Hippocampal formation (tissue), 2 donors: ENCODE data around the gene ADGRB2.

Source experiments
- DNase-seq, 2 donors: peaks; one replicate each; lab custom pipeline; 2025; lab: John Stamatoyannopoulos, UW

ADGRB2 gene

DNA sequence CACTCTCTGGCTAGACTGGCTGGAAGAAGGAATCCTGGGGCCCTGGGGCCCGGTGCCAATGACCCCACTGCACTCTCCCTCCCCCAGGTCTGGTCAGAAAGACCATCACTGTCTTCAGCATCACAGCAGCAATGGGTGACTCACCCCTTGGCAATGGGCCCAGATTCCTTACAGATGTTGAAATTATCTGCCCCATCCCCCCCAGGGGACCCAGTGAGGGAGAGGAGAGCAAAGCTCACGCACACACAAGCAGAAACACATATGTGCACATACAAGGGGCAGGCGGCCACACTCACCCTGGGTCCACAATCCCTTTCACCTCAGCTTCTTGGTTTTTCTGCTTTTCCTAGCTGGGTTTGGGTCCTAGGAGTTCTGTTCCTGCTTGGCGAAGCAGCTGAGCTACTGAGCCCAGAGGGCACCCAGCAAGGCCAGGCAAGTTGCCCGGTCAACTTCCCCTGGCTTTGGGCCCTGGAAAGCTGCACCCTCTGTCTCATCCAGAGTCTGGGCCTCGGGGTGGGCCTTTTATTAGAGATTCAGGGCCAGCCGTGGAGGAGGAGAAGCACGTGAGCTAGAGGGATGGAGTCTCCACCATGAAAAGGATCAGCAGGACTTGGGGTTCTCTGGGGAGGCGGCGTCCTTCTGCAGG is 62.9 kb downstream of the ADGRB2 start:
- peak; percentile 84 to 89 for DNase-seq

DNA sequence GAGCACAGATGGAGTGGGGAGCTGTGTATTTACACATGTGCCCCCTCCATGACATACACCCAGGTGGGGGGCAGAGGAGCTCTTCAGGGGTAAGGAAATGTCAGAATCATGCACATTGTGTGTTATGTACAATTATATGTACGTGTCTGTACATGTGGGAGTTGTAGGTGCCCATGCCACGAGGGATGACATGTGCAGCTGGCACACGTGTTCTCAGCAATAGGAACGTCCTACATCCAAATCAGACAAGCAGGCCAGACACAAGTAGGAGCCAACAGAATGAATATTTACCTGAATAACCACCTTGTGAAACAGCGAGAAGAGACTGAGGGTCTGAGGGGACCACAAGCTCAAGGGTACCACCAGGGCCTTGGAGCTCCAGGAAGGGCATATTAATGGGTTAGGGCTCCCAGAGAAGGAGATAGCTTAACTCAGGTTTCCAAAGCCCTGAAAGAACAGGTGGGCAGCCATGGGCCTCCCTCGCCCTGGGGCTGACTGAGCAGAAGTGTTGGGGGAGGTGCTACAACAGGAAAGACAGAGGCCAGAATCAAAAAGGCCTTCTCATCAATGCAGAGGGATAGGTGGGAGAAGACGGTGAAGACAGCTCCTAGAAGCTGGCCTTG is 63.6 kb downstream of the ADGRB2 start:
- DNase-seq: no peak

DNA sequence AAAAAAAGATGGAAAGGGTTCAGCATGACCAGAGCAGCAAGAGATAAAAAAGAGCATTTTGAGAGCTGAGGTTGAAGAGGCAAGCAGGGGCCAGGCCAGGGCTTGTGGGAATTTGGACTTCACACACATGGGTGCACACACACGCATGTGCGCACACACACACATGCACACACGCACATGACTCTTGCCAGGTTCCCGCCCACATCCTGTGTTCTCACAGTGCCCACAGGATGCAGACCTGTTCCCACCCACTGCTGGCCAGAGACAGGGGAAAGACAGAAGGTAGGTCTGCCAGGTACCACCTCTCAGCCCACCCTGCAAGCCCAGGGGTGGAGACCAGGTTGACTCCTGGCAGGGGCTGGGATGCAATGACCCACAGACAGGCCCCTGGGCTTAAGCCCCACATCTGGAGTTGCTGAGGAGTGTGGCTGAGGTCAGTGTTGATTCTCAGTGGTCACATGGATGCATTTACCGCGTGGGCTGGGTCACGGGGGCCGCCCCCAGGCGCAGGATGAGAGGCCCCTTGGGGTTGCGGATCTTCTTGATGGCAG is 64.7 kb downstream of the ADGRB2 start:
- DNase-seq: no peak

DNA sequence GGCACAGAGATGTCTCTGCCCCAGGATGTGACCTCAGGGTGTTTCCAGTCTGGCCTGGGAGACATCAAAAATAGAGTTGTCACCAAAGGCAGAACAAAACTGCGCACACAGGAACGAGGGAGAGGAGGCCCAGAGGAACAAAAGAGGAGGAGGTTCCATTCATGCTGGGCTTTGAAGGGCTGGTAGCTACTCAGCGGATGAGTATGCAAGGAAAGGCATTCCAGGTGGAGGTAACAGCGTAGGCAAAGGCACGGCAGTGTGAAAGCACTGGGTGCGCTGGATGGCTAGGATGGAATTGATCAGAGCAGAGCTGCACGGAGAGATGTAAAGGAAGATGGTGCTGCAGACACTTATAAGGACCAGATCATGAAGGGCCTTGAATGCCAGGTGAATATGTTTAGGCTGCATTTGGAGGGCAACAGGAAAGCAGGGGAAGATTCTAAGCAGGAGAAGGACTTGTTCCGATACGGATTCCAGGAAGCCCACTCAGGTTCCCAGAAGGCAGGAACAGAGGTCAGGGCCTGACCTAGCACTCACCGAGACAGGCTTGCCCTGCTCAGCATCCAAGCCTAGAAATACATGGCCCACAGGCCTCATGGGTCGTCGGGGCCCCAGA is 66.7 kb downstream of the ADGRB2 start:
- DNase-seq: no peak

DNA sequence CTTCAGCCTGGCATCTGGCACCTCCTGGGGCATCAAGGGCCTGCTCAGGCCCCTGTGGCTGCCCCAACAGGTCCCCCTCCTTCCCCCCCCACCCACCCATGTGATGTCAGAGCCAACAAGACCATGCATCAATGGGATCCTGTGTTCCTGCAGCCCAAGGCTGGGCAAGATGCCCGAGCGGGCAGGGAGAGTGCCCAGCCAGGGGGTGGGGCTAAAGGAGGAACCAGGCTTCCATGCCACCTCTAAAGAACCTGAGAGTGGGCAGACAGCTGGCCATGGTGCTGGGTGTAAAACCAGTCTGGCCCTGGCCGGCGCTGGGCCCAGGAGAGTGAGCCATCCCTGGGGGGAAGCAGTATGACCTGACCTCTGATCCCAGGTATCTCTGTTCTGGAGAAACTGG is 67.9 kb downstream of the ADGRB2 start:
- peak; percentile 84 to 93 for DNase-seq

DNA sequence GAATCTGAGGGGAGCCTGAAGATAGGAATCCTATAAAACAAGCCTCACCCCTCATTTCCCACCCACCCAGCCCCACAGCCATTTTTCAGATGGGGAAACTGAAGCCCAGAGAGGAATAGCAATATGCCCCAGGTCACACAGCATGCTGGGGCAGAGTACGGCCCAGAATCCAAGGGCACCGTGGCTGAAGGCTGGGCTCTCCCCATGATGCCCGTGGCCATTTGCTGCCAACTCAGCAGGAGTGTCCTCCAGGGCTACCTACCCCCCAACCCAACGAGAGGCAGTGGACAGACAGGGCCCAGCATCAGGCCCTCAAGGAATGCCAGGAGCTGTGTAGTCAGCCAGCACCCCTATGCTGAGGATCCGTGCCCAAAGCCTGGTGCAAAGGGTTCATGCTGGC is 68.8 kb downstream of the ADGRB2 start:
- DNase-seq: no peak

DNA sequence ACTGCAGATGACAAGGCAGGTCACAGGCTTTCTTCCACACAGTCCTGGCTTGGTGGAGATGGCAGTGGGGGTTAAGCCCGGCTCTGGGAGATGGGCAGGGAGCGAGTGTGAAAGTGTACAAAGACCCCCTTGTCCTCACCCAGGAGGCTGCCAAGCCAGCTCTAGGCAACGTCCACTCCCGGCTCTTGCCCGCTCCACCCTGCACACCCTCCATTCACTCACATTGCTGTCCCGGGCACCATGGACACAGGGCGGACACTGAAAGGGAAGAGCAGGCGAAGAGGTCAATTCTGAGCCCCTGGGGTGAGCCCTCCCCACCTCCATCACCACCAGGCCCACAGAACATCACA is 69.2 kb downstream of the ADGRB2 start:
- DNase-seq: peak; percentile 90 to 92

DNA sequence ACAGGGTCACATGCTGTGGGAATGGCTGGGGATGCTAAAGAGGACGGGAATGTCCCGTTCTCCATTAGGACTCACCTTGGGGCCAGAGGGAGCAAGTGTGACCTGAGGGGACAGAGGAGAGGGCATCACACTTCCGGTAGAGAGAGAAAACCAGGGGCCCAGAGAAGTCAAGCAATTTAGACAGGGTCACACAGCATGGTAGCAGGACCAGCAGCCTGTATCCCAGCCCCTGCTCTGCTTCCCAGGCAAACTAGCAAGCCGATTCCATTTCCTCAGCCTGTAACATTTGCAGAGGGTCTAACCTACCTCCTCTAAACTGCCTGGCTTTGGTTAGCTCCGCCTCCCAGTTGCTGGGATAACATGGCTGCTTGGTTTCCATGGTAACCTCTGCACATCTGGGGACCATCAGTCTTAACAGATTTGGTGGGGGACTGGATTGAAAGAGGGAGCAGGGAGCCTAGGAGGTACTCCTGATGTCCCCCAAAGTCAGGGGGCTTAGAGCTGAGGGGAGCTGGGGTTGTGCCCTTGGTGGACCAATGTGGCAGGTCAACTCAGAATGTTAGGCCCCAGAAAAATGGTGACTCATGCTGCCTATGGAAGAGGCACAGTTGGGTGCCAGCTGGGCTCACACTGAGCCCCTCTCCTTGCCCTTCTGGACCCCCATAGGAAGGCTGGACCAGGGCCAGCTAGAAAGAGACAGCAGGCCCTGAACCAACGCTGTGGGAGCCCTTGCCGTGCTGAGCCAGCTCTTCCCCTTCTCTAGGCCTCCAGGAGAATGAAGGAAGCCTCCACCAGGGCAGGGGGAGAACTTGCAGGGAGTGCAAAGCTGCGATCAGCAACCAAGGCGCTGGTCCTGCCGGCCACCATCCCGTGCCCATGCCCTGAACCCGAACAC is 69.8 kb downstream of the ADGRB2 start:
- no peak for DNase-seq

DNA sequence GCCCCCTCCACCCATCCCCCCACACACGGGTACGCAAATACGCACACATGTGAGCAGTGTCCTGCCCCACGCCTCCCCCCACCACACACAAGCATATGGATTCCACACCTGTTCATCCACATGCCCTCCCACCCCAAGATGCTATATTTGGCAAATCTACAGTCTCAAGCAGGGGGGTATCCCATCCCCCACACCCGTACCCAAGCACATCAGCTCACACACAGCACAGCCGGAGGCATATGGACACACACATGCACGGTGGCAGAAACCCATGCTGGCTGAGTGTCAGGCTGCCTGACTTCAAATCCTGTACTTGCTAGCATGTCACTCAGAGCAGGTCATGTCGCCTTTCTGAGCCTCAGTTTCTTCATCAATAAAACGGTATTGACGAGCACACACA is 70.9 kb downstream of the ADGRB2 start:
- no peak for DNase-seq

DNA sequence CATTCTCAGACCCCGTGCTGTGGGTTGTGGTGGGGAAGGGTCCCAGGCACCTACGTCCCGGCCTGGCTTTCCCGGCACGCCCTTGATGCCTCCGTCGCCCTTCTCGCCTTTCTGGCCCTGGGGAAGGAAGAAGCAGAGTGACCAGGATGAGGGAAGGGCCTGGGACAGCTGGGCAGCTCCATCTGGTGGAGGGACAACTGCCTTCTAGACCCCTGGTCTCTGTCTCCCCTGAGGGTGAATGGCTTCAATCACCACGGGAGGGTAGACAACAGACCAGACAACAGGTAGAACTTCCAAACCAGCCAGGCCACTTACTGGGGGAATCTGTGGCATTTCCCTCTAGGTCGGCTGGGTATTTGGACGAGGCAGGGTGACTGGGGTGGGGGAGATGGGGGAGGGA is 72.2 kb downstream of the ADGRB2 start:
- no peak for DNase-seq

DNA sequence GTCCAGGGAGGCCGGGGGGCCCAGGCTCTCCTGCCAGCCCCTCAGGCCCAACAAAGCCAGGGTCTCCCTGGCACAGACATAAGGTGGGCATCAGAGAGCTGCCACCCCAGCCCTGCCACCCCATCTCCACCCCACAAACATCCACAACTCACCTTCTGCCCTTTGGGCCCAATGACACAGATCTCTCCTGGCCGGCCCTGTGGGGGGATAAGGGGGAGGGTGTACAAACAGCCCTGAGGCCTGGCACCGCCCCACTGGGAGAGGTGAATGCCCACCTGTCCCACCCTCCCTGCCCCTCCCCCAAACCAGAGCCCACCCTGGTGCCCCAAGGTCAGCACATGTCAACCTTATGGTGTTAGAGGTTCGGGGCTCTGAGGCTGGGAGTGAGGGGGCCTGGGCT is 72.7 kb downstream of the ADGRB2 start:
- DNase-seq: no peak

DNA sequence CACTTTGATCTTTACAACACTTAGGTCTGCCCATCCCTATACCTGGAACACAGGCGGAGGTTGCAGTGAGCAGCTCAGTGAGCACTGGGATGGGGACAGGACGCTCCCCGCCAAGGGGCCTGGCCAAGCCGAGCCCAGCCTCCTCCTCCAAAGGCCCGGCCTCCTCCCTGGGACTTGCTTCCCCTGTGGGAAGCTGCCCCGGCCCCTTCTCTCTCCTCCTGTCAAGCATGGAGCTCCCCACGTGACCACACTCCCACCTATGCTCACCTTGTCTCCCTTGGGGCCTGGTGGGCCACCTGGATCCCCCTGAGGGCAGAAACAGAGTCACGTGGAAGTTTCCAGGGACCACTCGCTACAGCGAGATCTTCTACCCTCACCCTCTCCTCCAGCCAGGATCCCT is 73.2 kb downstream of the ADGRB2 start:
- no peak for DNase-seq

DNA sequence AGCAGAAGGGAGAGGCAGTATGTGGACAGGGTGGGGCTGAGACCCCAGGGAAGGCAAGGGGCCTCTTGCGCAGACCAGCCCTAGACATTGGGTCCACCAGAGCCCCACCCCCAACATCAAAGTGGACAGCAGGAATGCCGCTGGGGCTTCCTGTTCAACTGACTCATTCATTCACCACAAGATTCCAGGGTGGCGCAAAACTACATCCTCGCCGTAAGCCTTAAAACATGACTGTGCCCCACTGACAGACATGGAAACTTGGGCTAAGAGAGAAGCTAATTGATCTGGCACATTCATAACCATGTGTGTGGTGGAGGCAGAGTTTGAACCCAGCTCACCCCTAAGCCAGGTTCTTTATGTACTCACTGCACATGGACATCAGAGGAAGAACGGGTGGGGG is 74.3 kb downstream of the ADGRB2 start:
- no peak for DNase-seq

DNA sequence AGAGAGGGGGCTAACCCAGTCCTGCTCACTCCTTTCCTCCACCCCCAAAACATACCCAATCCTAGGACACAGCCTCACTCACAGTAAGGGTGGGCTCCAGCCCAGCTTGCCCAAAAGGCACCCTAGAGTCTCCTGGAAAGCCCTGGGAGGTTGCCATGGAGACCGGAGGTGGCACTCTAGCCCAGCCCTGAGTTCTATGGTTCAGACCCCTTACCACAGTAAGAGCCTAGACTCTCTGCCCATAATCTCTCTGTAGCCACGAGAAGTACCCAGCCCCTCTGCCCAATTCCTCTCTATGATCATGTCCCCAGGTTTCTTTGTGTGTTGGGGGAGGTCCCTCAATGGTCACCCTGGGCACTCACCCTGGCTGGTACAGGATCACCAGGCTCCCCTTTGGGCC is 74.8 kb downstream of the ADGRB2 start:
- DNase-seq: no peak

DNA sequence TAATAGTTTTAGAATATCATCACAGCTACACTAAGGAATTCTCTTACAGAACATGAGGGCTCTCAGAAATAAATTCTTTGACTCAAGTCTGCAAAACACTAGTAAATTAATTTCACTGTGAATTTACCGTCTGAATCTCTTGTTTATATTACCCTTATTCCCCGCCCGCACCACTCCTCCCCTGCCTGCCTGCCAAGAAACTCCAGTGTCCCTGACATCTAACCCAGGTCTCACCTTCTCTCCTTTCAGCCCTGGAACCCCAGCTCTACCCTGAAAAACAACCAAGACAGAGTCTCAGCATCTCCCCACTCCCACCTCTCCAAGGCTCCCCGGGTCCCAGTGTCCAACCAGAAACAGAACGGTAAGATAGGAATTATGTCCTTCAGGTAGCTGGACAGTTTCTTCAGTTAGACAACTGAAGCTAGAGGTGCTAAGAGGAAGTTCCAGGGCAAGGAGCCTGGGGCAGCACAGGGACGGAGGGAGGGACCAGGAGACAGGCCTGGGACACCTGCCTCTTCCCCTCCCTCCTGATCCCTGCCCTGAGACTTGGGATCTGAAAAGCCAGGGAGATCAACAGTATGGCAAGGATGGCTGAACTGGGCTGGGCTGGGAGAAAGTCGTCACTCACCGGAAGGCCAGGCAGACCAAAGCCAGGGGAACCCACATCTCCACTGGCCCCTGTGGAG is 75.8 kb downstream of the ADGRB2 start:
- no peak for DNase-seq

DNA sequence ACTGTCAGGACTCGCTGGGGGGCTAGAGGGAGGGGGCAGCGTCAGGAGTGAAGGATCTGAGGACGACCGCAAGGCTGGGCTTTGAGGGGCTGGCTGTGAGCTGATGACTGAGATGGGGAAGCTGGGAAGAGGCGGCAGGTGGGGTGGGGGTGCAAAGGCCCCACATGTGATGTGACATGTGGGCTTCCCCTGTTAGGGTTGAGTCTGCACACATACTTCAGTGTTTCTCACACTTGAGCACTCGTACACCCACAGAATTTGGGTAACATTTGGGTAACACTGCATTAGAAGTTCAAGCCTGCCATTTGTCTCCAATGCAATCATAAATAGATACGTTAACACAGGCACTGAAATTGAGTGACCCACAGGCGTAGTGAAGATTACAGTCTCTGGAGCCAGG is 76.5 kb downstream of the ADGRB2 start:
- no peak for DNase-seq

DNA sequence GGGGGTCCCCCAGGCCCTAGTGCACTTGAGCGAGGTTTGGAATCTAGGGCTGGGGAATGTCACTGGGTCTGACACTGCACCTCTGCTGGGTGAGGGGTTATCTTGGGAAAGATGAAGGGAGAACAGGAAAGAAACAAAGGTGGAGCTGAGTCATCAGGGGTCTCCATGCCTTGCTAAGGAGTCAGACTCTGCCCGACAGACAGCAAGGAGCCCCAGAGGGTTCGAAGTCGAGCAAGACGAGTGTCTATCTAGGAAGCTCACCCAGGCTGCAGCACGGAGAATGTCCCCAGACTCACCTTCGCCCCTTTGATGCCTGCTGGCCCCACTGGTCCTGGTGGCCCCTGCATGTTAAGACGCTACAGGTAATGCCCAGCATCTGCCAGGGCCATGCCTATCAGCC is 78.3 kb downstream of the ADGRB2 start:
- DNase-seq: no peak

DNA sequence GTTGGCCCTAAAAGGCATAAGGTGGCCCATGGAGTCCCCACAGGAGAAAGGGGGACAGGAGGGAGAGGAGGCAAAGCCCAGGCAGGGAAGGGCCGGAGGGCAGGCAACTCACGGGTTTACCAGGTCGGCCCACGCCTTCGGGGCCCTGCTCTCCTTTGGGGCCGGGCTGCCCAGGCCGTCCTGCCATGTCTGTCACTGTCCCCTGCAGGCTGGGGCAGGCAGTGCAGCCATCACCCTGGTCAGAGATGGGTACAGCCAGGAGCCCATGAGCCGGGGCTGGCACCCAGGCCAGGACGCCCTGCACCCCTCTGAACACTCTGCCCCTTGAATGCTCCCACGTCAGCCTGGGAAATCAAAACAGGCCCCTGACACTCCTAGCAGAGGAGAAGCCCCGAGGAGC is 80.1 kb downstream of the ADGRB2 start:
- no peak for DNase-seq

DNA sequence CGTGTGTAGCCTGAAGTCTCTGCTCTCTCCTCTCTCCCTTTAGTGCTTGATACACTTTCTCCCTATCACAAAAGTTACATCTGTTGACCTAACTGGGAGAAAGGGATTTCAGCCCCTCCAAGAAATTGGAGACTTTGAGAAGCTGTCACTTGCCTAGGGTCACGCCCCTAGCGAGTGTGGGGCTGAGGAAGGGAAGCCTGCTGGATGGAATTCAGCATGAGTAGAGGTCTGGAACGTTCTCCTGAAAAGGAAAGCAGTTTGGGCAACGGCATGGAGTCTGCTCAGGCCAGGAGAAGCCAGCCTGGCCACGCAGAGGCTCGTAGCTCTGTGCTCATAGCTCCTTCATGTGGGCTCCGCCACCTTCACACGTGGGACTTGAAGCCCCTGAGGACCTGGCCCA is 82.7 kb downstream of the ADGRB2 start:
- no peak for DNase-seq

DNA sequence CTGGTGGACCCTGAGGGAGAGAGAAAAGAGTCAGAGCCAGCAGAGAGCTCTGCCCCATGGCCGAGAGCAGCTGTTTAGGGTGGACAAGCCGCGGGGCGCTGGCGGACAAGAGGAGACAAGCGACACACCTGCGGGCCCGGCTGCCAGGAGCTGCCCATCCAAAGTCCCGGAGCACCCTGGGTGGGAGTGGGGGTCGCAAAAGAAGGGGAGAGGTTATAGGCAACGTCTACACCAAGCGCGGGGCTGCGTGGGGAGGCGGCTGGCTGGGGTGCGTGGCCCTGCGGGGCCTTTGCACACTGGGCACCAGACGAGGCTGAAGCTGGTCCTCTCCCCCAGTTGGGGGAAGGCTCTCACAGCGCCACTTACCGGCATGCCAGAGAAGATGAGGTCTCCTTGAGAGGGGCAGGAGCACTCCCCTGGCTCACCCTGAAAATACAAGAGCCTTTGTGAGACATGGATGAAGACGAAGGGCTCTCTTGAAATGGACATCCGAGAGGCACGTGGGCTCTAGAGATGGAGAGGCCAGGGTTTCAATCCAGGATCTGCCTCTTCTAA is 84.4 kb downstream of the ADGRB2 start:
- no peak for DNase-seq

DNA sequence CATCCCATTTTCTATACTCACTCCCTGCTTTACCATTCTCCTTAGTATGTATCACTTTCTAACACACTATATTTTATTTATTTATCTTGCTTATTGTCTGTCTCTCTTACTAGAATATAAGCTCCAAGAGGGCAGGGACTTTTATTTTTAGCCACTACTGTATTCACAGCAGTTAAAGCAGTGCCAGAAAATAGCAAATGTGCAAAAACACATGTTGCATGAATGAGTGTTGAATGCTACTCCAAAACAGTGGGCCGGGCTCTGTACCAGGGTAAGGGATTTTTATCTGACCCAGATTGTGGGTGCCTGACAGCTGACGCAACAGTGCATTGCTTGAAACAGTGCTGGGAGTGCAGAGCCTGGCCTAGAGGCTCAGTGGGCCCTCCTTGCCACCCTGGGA is 85.0 kb downstream of the ADGRB2 start:
- no peak for DNase-seq

DNA sequence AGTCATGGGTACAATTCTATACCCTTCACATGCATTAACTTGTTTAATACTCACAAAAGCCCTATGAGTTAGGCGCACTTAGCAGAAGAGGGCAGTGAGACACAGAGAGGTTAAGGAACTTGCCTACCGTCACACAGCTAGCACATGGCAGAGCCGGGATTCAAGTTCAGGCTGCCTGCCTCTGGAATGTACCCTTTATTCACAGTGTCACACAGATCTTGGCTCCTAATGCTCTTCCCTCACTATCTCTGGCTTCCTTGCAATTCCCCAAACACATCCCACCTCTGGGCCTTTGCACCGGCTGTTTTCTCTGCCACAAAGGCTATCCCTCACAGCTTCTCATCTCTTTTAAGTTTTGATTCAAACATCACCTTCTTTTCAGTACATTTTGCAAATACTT is 85.5 kb downstream of the ADGRB2 start:
- no peak for DNase-seq
